B cell (primary cell): Measurements from ENCODE around the gene MSN.

Source experiments
- EZH2 ChIP-seq: IDR thresholded peaks from 2 replicates; pipeline ENCODE4 v1.6.1; 2012; ENCODE audit warnings: borderline replicate concordance, low read depth, mild to moderate bottlenecking, moderate library complexity, low read length; ENCODE audit not compliant: insufficient read depth, poor library complexity, severe bottlenecking
- TF ChIP-seq, protein P1 (sequence below): fragments of 200-600 bp; IDR thresholded peaks from one replicate; pipeline ENCODE4 v1.8.0; 2022; ENCODE audit warnings: antibody characterized with exemption, mild to moderate bottlenecking

DNA sequence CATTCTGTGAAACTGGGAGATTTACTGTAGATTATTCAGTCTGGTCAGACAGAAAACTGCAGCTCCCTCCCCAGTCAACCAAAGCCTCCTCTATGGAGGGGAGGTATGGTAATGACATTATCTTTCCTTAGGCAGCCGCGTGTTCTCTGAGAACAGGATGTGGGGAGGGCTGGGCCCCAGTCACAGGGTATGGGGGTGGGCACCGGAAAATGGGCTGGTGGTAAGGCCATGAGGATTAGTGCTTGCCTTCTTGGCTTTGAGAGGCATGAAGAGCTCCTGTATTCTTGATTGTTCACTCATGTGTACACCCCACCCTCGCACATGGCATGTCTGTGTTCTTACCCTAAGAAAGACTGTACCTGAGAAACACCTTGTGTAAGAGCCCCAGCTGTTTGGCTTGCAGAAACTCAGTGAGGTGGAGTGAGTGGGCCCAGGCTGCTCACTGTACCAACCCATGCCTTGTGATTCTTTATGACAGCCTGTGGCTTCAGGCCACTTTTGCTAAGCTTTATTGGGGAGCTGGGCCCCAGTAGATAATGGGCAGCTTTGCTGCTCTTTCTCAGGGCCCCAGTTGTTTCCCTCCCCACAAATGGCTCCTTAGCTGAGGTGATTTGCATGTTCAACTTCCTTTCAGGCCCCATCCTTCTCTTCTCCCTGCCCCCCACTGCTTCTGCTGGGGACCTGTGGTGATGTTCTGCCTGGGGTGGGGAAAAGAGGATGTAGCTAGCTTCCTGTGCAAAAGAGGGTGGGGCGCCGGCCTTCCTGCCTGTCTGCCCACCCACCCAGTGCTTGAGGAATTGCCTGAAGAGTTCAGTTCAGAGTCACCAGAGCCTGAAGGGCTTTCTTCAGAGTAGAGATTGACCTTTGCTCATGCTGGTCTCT, 30.7 kb downstream of the MSN start:
- TF ChIP-seq, protein P1, sequence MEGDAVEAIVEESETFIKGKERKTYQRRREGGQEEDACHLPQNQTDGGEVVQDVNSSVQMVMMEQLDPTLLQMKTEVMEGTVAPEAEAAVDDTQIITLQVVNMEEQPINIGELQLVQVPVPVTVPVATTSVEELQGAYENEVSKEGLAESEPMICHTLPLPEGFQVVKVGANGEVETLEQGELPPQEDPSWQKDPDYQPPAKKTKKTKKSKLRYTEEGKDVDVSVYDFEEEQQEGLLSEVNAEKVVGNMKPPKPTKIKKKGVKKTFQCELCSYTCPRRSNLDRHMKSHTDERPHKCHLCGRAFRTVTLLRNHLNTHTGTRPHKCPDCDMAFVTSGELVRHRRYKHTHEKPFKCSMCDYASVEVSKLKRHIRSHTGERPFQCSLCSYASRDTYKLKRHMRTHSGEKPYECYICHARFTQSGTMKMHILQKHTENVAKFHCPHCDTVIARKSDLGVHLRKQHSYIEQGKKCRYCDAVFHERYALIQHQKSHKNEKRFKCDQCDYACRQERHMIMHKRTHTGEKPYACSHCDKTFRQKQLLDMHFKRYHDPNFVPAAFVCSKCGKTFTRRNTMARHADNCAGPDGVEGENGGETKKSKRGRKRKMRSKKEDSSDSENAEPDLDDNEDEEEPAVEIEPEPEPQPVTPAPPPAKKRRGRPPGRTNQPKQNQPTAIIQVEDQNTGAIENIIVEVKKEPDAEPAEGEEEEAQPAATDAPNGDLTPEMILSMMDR, result no peak
- TF ChIP-seq EZH2, result no peak
